DMS 273 (cell line): ENCODE measurements around the gene PARL.

Experiments used
- DNase-seq: peaks from one replicate; lab custom pipeline; 2025; ENCODE audit not compliant: unreplicated experiment; lab: John Stamatoyannopoulos, UW

The PARL gene, protein sequence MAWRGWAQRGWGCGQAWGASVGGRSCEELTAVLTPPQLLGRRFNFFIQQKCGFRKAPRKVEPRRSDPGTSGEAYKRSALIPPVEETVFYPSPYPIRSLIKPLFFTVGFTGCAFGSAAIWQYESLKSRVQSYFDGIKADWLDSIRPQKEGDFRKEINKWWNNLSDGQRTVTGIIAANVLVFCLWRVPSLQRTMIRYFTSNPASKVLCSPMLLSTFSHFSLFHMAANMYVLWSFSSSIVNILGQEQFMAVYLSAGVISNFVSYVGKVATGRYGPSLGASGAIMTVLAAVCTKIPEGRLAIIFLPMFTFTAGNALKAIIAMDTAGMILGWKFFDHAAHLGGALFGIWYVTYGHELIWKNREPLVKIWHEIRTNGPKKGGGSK

DNA sequence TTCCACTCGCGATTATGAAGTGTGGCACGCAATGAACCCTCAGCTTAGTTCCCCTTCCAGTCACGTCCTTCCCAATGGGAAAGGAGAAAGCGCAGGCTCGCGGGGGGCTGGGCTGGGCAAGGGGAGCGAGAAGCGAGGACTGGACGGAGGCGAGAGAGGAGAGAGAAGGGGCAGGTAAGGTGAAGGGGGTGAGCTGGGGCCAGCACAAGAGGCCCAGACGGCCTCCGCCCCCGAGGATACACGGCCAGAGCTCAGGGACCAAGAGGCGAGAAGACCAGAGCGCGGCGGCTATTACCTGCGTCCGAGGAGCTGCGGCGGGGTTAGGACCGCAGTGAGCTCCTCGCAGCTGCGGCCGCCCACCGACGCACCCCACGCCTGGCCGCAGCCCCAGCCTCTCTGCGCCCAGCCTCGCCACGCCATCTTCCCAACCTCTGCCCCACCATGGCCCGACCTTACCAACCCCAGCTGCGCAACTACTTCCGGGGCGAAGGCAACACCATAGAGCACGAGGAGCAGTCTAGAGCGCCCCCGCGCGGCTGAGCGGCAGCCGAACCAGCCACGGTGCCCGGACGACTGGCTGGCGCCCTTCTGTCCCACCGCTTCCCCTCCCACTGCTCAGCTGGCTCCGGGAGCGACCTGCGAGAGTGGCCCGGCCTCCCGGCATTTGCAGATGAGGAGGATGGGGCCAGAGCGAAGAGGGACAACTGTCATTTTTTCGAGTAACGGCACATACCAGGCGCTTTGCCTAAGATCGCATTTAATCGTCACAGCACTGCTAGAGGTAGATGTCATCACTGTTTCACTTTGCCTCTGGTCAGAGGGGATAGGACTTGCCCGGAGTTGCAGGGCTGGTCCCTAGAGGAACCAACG lies at the start of gene PARL:
Gene PARL (minus strand): TSS at position 454 of the 870 bp plus-strand sequence. CDS start 34 bp downstream, at position 420.
- DNase-seq, result peak; percentile 98

- DNase-seq, result no peak
Observed at GRCh38 chr3:183933160-183933559, 48.5 kb upstream of the PARL start.

DNA sequence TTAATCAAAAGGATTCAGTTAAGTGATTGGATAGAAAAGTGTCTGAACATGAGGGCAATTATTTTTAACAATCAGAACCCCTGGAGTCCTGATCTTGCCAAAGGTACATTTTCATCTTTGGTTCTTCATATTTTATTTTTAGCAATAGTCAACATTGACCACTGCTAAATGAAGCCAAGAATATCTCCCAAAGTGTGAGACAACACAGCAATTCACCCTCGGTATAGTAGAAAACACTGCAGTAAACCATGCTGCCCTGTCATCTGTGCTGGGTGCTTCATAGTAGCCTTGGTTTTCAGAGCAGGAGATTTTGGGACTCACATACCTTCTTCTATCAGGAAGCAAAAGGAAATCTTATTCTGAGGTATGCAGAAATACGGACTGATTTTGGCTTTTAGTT lies 47.2 kb upstream of the PARL start:
- no peak for DNase-seq

- no peak for DNase-seq
Observed at GRCh38 chr3:183930086-183930485, 45.4 kb upstream of the PARL start.

DNA sequence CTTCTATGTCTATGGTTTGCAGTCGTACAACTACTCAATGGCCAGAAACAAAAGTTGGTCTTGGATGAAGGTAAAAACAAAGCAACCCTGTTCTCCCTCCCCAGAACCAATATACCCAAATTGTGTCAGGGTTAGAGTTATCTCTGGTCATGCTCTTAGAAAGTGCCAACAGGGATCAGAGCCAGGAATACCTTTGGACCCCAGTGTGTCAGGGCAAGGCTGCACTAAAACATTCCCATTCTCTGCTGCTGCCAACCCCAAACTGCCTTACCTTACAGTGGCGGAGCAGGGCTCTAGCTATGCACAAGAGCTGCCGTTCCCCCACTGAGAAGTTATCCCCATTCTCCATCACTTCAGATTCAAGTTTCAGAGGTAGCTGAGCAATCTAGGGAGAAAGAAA lies 42.4 kb upstream of the PARL start:
- no peak for DNase-seq

DNA sequence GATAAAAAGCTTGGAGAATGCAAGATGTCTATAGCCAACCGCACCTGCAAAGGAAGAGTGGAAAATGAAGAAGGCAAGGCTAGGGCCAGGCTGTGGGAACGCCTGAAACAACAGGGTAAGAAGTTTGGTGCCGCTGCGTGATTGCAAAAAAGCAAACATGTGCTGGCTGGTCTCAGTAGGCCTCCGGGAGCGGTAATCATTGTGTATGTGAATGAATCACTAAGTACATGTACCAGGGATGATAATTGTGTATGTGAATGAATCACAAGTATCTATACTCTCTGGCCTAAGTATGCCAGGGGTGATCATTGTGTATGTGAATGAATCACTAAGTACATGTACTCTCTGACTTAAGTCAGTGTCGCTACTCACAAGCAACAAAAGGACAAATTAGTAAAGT lies 40.3 kb upstream of the PARL start:
- no peak for DNase-seq

GRCh38 chr3:183924543-183924942 lies 39.9 kb upstream of the PARL start:
- DNase-seq, result no peak

GRCh38 chr3:183922421-183922820 lies 37.7 kb upstream of the PARL start:
- DNase-seq, result no peak

- DNase-seq, result no peak
Observed at GRCh38 chr3:183921096-183921495, 36.4 kb upstream of the PARL start.

- no peak for DNase-seq
Observed at GRCh38 chr3:183920416-183920815, 35.7 kb upstream of the PARL start.

DNA sequence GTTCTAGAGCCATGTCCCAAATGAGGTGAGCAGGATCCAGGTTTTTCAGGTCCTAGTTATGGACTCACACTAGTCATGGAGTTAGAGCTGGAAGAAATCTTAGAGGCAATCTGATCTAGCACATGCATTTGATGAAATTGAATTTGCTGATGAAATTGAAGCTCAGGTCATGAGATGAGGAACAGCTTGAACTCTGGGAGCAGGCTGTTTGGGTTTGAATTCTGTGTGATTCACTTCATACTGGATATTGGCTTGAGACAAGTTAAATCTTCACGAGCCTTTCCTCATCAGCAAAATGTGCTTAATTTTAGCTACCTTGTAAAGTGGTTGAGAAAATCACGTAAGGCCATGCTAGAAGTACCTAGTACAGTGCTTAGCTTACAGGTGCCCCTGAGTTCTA lies 33.5 kb upstream of the PARL start:
- DNase-seq, result no peak

- no peak for DNase-seq
Observed at GRCh38 chr3:183917776-183918175, 33.1 kb upstream of the PARL start.

DNA sequence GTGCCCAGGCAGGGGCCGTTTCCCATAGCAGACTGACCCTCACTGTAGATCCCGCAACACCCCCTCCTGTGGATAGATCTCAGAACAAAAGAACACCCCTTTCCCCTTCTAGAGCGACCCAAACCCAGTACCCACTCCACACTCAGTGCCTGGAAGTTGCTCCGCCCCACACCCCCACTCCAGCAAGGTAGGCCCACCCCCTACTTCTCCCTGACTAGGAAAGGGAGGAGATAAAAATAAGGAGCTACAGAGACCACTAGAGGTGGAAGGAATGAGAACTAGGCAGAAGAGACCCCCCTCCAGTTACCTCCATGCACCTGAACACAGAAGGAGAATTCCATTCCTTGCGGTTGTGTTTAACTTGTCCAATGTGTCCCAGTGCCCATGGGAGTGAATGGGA lies 30.2 kb upstream of the PARL start:
- DNase-seq, result no peak

DNA sequence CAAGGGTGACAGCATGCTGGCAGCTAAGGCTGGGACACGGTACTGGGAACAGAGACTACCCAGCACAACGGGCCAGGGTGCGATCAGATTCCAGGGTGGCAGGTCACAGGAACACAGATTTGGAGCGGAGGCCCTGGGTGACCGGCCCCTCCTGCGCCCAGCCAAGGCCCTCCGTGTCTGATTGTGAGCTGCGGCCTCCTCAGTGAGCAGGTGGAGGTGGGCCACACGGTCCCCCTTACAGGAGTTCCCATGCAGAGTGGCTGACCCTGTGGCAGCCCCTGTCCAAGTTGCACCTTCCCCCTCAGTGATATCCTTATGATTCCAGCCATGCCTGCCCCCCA lies 28.9 kb upstream of the PARL start:
- DNase-seq, result no peak

DNA sequence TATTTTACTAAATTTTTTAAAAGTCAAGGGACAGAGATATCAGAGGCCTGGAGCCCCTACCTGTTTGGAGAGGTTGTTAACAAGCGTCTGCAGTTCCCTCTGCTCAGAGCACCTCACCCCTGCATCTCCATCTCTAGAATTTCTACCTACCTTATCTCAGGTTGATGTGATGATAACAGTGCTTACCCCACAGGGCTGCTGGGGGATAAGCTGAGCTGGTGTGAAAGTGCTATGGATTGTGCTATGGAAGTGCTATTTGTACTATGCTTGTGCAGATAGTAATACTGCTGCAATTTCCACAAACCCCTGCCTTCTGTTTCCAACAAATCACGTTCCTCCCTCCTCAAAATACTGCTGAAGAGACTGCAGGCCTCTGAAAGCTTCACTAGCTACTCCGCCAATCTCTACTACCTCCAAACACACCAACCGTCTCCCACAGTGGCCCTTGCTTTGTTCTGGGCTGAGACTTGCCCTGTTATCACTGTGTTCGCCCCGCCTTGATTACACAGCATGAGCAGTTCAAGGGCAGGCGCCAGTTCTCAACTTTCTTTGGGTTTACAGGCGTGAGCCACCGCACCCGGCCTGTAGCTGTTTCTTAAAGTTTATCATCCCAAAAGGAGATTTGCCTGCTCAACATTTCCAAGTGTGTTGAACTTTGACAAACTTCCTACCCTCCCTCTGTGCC lies 28.4 kb upstream of the PARL start:
- no peak for DNase-seq

GRCh38 chr3:183911763-183912506 lies 27.3 kb upstream of the PARL start:
- DNase-seq, result no peak

DNA sequence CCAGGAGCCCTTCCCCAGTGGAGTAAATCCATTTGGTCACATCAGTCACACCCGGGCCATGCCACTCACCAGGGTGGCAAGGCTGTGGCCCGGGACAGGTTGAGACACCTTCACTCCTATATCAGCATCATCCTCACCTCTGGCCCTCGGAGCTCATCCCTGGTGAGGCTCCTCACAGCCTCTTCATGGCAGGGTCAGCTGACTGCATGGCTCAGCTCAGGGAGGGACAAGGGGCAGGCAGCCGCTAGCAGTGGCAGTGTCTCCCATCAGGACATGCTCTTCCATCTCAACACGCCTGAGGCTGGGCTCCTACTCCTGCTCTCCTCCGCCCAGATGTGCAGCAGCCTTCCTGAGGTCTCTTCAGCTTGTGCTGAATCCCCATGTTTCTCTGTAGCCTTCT lies 26.4 kb upstream of the PARL start:
- DNase-seq, result no peak

GRCh38 chr3:183909030-183909600 lies 24.4 kb upstream of the PARL start:
- no peak for DNase-seq

DNA sequence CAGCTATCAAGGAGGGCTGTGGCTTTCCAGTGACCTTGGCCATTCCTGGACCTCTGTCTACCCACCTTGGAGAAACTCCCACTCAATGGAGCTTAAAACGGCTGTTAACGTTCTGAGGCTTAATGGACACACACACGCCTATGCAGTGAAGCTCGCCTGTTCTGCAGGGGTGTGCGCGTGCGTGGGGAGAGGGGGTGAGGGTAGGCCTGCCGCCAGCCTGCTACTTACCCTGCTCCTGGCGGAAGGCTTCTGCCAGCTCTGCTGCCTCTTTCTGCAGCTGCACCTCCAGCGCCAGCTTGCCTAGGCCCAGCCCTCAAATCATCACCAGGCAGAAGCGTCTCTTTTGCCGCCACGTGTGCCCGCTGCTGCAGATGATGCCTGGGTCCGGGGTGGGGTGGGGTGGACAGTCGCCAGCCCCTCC lies 23.2 kb upstream of the PARL start:
- peak; percentile 52 for DNase-seq

- no peak for DNase-seq
Observed at GRCh38 chr3:183907176-183907575, 22.5 kb upstream of the PARL start.
